Measurements from ENCODE around the gene RASA3.

Gene RASA3

GRCh38 chr13:114046431-114046975, 85.9 kb downstream of the RASA3 start:
- no peak for DNase-seq

DNA sequence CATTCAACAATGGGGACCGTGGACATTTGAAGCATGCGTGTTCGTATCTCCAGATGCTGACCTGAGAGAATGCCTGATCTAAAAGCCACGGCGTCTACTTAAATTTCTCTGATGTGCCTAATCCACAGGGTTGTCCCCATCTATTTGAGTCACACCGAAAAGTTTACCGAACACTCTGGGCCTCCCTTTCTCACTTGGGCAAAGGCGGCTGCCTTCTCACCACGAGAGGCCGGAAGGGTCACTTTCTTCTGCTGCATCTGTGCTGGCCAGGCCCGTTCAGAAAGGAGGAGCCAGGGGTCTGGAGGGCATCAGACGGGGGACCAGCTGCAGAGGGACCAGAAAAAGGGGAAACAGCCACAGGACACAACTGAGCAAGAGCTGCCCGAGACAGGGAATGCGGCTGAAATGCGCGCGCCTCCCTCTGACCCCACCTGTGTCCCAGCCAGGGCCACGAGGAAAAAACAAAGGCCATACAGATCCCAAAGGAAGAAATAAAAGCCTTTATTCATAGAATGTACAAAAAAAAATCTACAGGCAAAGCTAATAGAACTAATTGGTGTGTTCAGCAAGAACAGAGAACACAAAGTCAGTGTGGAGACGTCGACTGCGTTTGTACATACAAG, 87.2 kb downstream of the RASA3 start:
- DNase-seq = no peak

- DNase-seq = no peak
Measured at GRCh38 chr13:114044486-114044885, 87.9 kb downstream of the RASA3 start.

- DNase-seq = peak; percentile 90
Measured at GRCh38 chr13:114043421-114044053, 88.9 kb downstream of the RASA3 start.

- DNase-seq = no peak
Measured at GRCh38 chr13:114042066-114042815, 90.2 kb downstream of the RASA3 start.

- no peak for DNase-seq
Measured at GRCh38 chr13:114041493-114041892, 90.9 kb downstream of the RASA3 start.

DNA sequence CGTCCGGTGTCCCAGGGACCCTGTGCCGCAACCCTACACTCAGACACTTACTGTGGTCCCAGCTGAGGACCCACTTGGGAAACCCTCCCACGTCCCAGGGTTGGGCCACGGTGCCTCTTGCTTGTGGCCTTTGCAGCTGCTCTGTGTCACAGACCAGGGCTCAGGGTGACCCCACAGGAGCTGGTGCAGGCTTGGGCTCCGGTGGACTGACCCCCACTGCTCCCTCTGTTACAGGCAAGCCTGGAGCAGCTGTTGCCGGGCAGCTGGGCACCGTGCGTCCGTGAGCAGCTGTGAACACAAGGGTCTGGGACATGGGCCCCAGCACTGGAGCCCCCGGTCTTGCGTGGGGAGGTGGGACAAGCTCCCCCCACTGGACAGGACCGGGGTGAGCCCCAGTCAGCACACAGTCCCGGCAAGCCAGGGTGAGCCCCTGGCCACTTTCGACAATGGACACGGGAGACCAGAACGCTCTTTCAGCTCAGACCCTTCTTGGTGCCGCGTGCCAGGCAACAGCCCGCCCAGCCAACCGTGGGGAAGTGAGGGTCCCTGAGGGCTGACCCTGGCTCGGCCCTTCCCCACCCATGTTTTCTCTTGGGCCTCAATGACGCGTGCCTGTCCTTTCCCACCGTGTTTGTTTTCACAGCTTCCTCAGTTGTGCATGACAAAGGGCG, 92.8 kb downstream of the RASA3 start:
- no peak for DNase-seq

DNA sequence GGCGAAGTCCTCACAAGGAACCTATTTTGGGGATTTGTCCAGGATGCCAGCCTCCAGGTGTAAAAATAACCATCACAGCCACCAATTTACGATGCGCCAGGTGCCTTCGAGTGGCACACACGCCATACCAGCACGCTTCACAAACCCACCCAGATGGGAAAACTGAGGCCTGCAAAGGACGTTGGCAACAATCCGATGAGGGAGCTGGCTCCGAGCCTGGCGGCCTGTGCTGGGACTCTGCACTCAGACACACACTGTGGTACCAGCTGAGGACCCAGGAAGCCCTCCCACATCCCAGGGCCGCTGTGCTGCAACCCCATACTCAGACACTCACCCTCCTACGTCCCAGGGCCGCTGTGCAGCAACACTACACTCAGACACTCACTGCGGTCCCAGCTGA, 93.5 kb downstream of the RASA3 start:
- DNase-seq = no peak

GRCh38 chr13:114038211-114038613, 94.2 kb downstream of the RASA3 start:
- no peak for DNase-seq

DNA sequence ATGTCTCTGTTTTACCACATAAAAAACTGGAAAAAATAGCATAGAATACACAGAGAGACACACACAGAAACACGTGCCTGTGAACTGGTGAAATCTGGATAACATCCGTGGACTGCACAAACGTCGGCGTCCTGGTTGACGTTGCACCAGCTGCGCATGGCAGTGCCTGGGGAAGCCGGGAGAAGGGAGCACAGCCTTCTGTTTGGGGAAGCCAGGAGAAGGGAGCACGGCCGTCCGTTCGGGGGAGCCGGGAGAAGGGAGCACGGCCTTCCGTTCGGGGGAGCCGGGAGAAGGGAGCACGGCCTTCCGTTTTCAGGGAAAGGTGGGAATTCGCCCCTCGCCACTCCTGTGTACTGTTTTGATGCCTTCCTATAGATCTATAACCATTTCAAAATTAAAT, 94.7 kb downstream of the RASA3 start:
- DNase-seq = no peak

DNA sequence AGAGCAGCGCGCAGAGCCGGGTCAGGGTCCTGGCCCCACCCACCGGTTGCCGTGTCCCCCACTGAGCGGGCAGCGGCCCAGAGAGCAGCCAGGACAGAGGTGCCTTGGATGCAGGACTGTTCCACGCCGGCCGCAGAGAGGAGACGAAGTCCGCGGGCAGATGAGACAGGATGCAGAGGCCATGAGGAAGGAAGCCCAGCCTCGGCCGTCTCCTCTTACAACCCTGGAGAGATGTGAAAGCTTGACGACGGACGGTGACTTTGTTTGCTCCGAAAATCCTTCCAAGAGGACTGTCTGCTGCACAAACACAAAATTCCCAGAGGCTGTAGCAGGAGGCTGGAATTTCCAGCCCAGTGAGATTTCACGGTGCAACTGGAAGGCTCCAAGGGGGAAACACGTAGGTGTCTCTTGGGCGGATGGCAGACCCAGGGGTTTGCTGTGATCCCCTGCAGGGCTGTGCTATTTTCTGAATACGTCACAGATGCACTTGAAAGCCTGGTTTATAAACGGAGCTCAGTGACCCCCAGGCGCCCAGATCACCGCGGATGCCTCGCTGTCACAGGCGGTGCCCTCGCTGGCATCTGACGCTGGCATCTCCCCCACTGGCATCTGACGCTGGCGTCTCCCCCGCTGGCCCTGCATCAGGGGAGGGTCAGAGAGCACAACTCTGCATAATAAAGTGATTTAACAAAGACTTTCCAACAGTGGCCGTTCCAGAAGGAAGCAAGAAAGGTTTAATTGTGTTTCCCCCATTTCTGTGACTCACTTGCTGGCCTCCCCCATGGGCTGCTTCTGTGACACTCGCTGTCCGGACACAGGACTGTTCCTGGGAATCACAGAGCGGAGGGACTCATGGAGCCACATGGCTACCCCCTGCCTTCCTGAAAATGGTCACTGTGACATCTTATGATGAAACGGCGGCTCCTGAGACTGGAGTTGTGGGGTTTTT, 96.6 kb downstream of the RASA3 start:
- DNase-seq = no peak

GRCh38 chr13:114035186-114035582, 97.2 kb downstream of the RASA3 start:
- no peak for DNase-seq

GRCh38 chr13:114034481-114034891, 97.9 kb downstream of the RASA3 start:
- no peak for DNase-seq

- DNase-seq = no peak
Measured at GRCh38 chr13:114033541-114034315, 98.7 kb downstream of the RASA3 start.

GRCh38 chr13:114032126-114032799, 100.2 kb downstream of the RASA3 start:
- peak; percentile 60 for DNase-seq

DNA sequence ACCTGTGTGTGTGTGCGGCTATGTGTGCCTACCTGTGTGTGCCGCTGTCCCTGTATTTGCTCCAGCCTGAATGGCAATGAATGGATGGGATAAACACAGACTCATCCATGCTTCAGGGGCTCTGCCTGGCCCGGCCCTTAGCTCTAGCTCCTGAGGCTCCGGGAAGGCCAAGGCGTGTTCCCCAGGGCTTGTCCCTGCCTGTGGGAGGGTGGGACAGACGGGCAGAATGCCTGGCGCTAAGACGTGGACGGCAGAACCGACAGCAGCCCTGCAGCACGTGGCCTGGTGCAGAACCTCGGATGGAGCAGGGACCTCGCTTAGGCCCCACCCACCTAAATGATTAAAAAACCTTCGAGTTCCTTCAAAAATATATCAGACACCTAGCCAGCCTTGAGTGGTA, 100.8 kb downstream of the RASA3 start:
- no peak for DNase-seq

DNA sequence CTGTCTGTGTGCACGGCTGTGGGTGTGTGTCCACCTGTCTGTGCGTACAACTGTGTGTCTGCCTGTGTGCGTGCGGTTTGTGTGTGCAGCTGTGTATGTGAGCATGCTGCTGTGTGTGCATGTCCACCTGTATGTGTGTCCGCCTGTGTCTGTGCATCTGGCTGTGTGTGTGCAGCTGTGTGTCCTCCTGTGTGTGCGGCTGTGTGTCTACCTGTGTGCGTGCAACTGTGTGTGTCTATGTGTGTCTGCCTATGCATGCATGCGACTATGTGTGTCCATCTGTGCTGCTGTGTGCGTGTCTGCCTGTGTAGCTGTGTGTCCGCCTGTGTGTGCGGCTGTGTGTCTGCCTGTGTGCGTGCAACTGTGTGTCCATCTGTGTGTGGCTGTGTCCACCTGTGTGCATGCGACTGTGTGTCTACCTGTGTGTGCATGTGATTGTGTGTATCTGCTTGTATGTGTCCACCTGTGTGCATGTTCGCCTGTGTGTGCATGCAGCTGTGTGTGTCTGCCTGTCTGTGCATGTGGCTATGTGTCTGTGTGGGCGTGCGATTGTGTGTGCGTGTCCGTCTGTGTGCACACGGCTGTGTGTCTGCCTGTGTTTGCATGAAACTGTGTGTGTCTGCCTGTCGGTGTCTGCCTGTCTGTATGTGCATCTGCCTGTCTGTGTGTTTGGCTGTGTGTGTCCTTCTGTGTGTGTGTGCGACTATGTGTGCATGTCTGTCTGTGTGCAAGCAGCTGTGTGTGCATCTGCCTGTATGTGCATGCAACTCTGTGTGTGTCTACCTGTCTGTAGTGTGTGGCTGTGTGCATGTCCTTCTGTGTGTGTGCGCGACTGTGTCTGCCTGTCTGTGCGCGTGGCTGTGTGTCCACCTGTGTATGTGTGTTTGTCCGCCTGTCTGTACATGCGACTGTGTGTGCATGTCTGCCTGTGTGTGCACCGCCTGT, 101.5 kb downstream of the RASA3 start:
- no peak for DNase-seq

- DNase-seq = no peak
Measured at GRCh38 chr13:114029866-114030625, 102.4 kb downstream of the RASA3 start.

DNA sequence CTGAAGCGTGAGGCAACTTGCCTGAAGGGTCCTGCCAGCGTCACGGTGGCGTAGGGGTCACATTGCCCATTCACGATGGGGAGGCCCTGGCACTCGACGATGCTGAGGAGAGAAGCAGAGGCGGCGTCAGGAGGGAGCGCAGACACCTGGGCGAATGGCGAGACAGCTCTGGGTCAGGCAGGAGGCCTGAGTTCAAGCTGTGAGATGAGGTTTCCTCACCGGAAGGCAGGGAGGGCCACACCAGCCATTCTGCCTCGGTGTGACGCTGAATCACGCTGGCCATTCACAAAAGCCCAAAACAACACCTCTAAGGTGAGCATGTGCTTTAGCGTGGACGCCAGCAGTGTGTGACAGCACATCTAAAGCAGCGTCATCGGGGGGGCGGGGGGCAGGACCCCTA, 104.6 kb downstream of the RASA3 start:
- no peak for DNase-seq
